H1 (cell line): Measurements from ENCODE around the gene MICU2.

Experiments used
- EGR1 ChIP-seq: IDR thresholded peaks from 2 replicates; pipeline ENCODE4 v1.6.1; 2011; ENCODE audit warnings: low read depth, low read length, borderline replicate concordance
- TF ChIP-seq, protein P1 (sequence below), 3 experiments: IDR thresholded peaks; 1 replicate in 2 of 3; 2 replicates in 1 of 3; pipeline versions ENCODE4 v1.5.1 to v1.6.1; 2011; ENCODE audit warnings: low read length in 3 of 3, mild to moderate bottlenecking in 3 of 3, inconsistent platforms in 2 of 3, low read depth in 1 of 3, moderate library complexity in 1 of 3; ENCODE audit not compliant: insufficient read depth in 1 of 3; ENCODE audit errors: control extremely low read depth in 1 of 3

DNA sequence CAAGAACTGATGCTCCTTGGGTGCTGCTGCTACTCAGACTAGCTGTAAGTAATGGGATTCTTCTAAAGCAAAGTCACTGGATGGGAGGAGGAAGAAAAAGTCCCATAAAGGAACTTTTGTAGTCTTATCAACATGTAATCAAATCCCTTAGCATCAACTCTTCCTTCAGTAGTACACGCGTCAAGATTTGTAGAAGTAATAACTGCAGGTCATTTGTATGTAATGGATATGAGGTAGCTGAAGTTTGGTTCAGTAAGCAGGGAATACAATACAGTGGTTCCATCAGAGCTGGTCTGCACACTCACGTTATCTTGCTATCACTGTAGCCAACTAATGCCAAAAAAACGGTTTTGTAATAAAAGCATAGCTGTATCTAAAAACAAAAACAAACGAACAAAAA, 72.5 kb downstream of the MICU2 start:
- TF ChIP-seq, protein P1, sequence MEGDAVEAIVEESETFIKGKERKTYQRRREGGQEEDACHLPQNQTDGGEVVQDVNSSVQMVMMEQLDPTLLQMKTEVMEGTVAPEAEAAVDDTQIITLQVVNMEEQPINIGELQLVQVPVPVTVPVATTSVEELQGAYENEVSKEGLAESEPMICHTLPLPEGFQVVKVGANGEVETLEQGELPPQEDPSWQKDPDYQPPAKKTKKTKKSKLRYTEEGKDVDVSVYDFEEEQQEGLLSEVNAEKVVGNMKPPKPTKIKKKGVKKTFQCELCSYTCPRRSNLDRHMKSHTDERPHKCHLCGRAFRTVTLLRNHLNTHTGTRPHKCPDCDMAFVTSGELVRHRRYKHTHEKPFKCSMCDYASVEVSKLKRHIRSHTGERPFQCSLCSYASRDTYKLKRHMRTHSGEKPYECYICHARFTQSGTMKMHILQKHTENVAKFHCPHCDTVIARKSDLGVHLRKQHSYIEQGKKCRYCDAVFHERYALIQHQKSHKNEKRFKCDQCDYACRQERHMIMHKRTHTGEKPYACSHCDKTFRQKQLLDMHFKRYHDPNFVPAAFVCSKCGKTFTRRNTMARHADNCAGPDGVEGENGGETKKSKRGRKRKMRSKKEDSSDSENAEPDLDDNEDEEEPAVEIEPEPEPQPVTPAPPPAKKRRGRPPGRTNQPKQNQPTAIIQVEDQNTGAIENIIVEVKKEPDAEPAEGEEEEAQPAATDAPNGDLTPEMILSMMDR (IDR thresholded peaks at IDR 0.05; ENCODE audit: control extremely low read depth in 1 of 3, insufficient read depth in 1 of 3, low read depth in 1 of 3, low read length in 3 of 3): no peak
- no peak for TF ChIP-seq EGR1
